HepG2 (cell line): ENCODE data around the gene SLC4A2. TPM values are rescaled to one million over a fixed set of nuclear protein-coding genes. Genes with fewer than 3 reads are reported as not detected.

Source experiments
- AHR ChIP-seq: IDR thresholded peaks from 2 replicates; pipeline ENCODE4 v1.6.1; 2018; ENCODE audit warnings: missing genetic modification reagents, missing compliant biosample characterization
- GPN1 ChIP-seq: sonication (generic); formaldehyde crosslinking; IDR thresholded peaks from 2 replicates; pipeline ENCODE4 v1.5.1; 2020; ENCODE audit warnings: missing genetic modification reagents, borderline replicate concordance
- HNRNPH1 ChIP-seq: fragments of 200-400 bp; formaldehyde crosslinking; optimal IDR thresholded peaks from 2 replicates; pipeline ENCODE3; 2017; ENCODE audit warnings: mild to moderate bottlenecking, low read depth, low read length
- MBNL3 ChIP-seq: fragments of 250-450 bp; sonication (Bioruptor Pico); conservative IDR thresholded peaks from 2 replicates; pipeline ENCODE4 v1.8.0; 2022; ENCODE audit warnings: mild to moderate bottlenecking, inconsistent platforms
- MXI1 ChIP-seq: IDR thresholded peaks from 3 replicates; pipeline ENCODE4 v1.6.1; 2012; ENCODE audit warnings: low read depth, low read length, inconsistent platforms, borderline replicate concordance
- NBN ChIP-seq: fragments of 450-650 bp; conservative IDR thresholded peaks from 2 replicates; pipeline ENCODE4 v1.6.1; 2017
- NCOA1 ChIP-seq: sonication (generic); formaldehyde crosslinking; IDR thresholded peaks from 2 replicates; pipeline ENCODE4 v1.9.0; 2021; ENCODE audit warnings: missing genetic modification reagents
- PITX1 ChIP-seq: sonication (generic); formaldehyde crosslinking; IDR thresholded peaks from 2 replicates; pipeline ENCODE4 v1.5.1; 2020; ENCODE audit warnings: mild to moderate bottlenecking, missing genetic modification reagents
- POLR2AphosphoS2 ChIP-seq: IDR thresholded peaks from 2 replicates; pipeline ENCODE4 v1.6.1; 2011; ENCODE audit warnings: low read depth, low read length, improper control_type of control experiment
- RBAK ChIP-seq: sonication (generic); formaldehyde crosslinking; IDR thresholded peaks from 2 replicates; pipeline ENCODE4 v1.5.1; 2020; ENCODE audit warnings: mild to moderate bottlenecking, missing genetic modification reagents
- RBM22 ChIP-seq: fragments of 200-400 bp; formaldehyde crosslinking; optimal IDR thresholded peaks from 2 replicates; pipeline ENCODE3; 2017; ENCODE audit warnings: mild to moderate bottlenecking, low read length, moderate library complexity
- RFX5 ChIP-seq: IDR thresholded peaks from 2 replicates; pipeline ENCODE4 v1.6.1; 2011; ENCODE audit warnings: low read depth, low read length, improper control_type of control experiment
- ZBTB49 ChIP-seq: sonication (generic); formaldehyde crosslinking; IDR thresholded peaks from 2 replicates; pipeline ENCODE4 v1.4.0; 2020; ENCODE audit warnings: missing genetic modification reagents, borderline replicate concordance
- ZIK1 ChIP-seq: sonication (generic); formaldehyde crosslinking; IDR thresholded peaks from 2 replicates; pipeline ENCODE4 v1.5.0; 2020; ENCODE audit warnings: mild to moderate bottlenecking, low read depth, missing genetic modification reagents, borderline replicate concordance
- ZNF224 ChIP-seq: sonication (generic); formaldehyde crosslinking; IDR thresholded peaks from 2 replicates; pipeline ENCODE4 v1.5.0; 2020; ENCODE audit warnings: mild to moderate bottlenecking, missing genetic modification reagents
- ZNF256 ChIP-seq: sonication (generic); formaldehyde crosslinking; conservative IDR thresholded peaks from 2 replicates; pipeline ENCODE4 v1.4.0; 2020; ENCODE audit warnings: missing genetic modification reagents
- ZNF260 ChIP-seq: sonication (generic); formaldehyde crosslinking; IDR thresholded peaks from 2 replicates; pipeline ENCODE4 v1.4.0; 2020; ENCODE audit warnings: missing genetic modification reagents, low read depth, mild to moderate bottlenecking, borderline replicate concordance
- ZNF441 ChIP-seq: sonication (generic); formaldehyde crosslinking; IDR thresholded peaks from 2 replicates; pipeline ENCODE4 v1.7.0; 2021; ENCODE audit warnings: missing genetic modification reagents, borderline replicate concordance
- ZNF543 ChIP-seq: sonication (generic); formaldehyde crosslinking; IDR thresholded peaks from 2 replicates; pipeline ENCODE4 v1.4.0; 2020; ENCODE audit warnings: mild to moderate bottlenecking, missing genetic modification reagents
- ZNF577 ChIP-seq: sonication (generic); formaldehyde crosslinking; IDR thresholded peaks from 2 replicates; pipeline ENCODE4 v1.4.0; 2020; ENCODE audit warnings: mild to moderate bottlenecking, low read depth, missing genetic modification reagents, borderline replicate concordance
- ZNF605 ChIP-seq: sonication (generic); formaldehyde crosslinking; IDR thresholded peaks from 2 replicates; pipeline ENCODE4 v1.8.0; 2022; ENCODE audit warnings: mild to moderate bottlenecking, missing genetic modification reagents
- ZNF672 ChIP-seq: sonication (generic); formaldehyde crosslinking; IDR thresholded peaks from 2 replicates; pipeline ENCODE4 v1.8.1; 2022; ENCODE audit warnings: missing genetic modification reagents
- ZNF678 ChIP-seq: sonication (generic); formaldehyde crosslinking; IDR thresholded peaks from 2 replicates; pipeline ENCODE4 v1.4.0; 2020; ENCODE audit warnings: mild to moderate bottlenecking, missing genetic modification reagents
- ZNF720 ChIP-seq: sonication (generic); formaldehyde crosslinking; IDR thresholded peaks from 2 replicates; pipeline ENCODE4 v1.4.0; 2020; ENCODE audit warnings: missing genetic modification reagents
- ZNF724P ChIP-seq: sonication (generic); formaldehyde crosslinking; IDR thresholded peaks from 2 replicates; pipeline ENCODE4 v1.8.0; 2022; ENCODE audit warnings: missing genetic modification reagents, borderline replicate concordance
- ZNF816 ChIP-seq: sonication (generic); formaldehyde crosslinking; IDR thresholded peaks from 2 replicates; pipeline ENCODE4 v1.8.0; 2022; ENCODE audit warnings: missing genetic modification reagents, mild to moderate bottlenecking, borderline replicate concordance
- ZSCAN25 ChIP-seq: sonication (generic); formaldehyde crosslinking; IDR thresholded peaks from 2 replicates; pipeline ENCODE4 v1.8.0; 2022; ENCODE audit warnings: mild to moderate bottlenecking, missing genetic modification reagents
- polyA plus RNA-seq, 8 experiments: library from polyadenylated mRNA; depleted of rRNA in 3 of 8; stranded (reverse) in 7 of 8; unstranded in 1 of 8; fragments of >200 nt; fragmentation: Illumina TruSeq in 4 of 8; extraction: Trizol in 4 of 8; gene quantifications; 2 replicates each; pipeline versions ENCODE4 v1.2.1 to v1.2.3, GENCODE V29; 2011 to 2016; ENCODE audit warnings: low read depth in 4 of 8, missing spikeins in 1 of 8, mixed read lengths in 1 of 8; ENCODE audit not compliant: insufficient read depth in 1 of 8
- total RNA-seq, 5 experiments: library from RNA; depleted of rRNA; stranded (reverse); fragments of >200 nt; fragmentation: Illumina TruSeq; extraction: Trizol; gene quantifications; 2 replicates each; pipeline ENCODE4 v1.2.3, GENCODE V29; 2016; ENCODE audit warnings: low read depth in 1 of 5
- TF ChIP-seq, protein P1 (sequence below): sonication (generic); formaldehyde crosslinking; IDR thresholded peaks from 2 replicates; pipeline ENCODE4 v1.4.0; 2020; ENCODE audit warnings: missing genetic modification reagents, mild to moderate bottlenecking, borderline replicate concordance
- TF ChIP-seq, protein P2 (sequence below): IDR thresholded peaks from 2 replicates; pipeline ENCODE4 v1.6.1; 2016

The SLC4A2 gene
- total and polyA plus RNA-seq, 2 of the 13 experiments (the other 11 are each of a cell fraction or from before 2014, with no cell fraction given): 51.9 to 73.4 TPM

DNA sequence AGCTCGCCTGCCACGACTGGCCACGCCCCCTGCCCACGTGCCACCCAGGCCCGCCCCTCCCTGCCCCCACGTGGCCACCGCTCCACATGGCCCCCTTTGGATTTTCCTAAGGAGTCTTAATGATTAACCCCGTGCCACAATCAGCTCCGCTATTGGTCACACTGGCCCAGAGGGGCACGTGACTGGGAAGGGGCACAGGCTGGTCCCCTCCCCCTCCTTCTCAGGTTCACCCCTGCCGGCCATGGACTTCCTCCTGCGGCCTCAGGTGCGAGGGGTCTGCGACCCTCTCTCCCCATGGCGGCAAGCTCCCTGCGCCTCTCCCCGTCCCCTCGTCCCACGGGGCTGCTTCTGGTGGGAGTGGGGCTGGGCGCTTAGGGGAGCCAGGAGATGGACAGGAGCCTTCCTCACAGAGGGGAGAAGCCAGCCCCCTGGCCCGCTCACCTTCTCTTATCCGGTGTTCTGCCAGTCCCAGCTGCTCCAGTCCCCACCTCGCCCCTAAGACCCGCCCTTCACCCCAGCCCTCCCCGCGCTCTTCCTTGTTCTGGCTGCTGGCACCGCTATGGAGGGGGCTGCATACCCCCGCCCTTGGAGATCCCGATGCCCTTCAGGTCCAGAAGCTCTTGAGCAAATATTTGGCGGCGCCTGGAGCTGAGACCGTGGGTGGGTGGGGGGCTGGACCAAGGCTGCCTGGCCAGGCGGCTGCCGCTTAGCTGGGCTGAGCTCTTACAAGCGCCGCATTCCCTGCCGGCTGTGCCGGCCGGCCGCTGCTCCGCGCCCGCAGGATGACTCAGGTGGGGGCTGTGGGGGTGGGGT lies 3.2 kb downstream of the SLC4A2 start (continued):
- TF ChIP-seq ZSCAN25 (CRISPR knock-in tag) (peak; percentile 97), ZNF260 (CRISPR knock-in tag) (no peak), ZIK1 (CRISPR knock-in tag) (no peak), ZNF543 (0 out of 2 replicates have a peak, but pooled peaks have one; percentile 48), MXI1 (peak; percentile 97; the same call in 2 of the 3 replicates), ZNF441 (CRISPR knock-in tag) (no peak), HNRNPH1 (no peak), NCOA1 (CRISPR knock-in tag) (no peak), AHR (CRISPR knock-in tag) (no peak), ZNF224 (CRISPR knock-in tag) (no peak), ZNF816 (CRISPR knock-in tag) (no peak), MBNL3 (CRISPR knock-in tag) (no peak), RBM22 (no peak), ZNF724P (CRISPR knock-in tag) (0 out of 2 replicates have a peak, but pooled peaks have one; percentile 26), GPN1 (CRISPR knock-in tag) (no peak), ZNF605 (CRISPR knock-in tag) (peak; percentile 73; the same call in 1 of the 2 replicates), POLR2AphosphoS2 (no peak), ZNF577 (CRISPR knock-in tag) (no peak), ZNF672 (CRISPR knock-in tag) (no peak), ZBTB49 (CRISPR knock-in tag) (no peak), ZNF256 (CRISPR knock-in tag) (no peak), ZNF720 (CRISPR knock-in tag) (no peak), RFX5 (no peak), RBAK (CRISPR knock-in tag) (no peak), ZNF678 (no peak), NBN (no peak), PITX1 (CRISPR knock-in tag) (0 out of 2 replicates have a peak, but pooled peaks have one; percentile 21)
- TF ChIP-seq, protein P1, sequence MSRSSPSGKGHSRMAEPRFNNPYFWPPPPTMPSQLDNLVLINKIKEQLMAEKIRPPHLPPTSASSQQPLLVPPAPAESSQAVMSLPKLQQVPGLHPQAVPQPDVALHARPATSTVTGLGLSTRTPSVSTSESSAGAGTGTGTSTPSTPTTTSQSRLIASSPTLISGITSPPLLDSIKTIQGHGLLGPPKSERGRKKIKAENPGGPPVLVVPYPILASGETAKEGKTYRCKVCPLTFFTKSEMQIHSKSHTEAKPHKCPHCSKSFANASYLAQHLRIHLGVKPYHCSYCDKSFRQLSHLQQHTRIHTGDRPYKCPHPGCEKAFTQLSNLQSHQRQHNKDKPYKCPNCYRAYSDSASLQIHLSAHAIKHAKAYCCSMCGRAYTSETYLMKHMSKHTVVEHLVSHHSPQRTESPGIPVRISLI (CRISPR knock-in tag): no peak
- TF ChIP-seq, protein P2, sequence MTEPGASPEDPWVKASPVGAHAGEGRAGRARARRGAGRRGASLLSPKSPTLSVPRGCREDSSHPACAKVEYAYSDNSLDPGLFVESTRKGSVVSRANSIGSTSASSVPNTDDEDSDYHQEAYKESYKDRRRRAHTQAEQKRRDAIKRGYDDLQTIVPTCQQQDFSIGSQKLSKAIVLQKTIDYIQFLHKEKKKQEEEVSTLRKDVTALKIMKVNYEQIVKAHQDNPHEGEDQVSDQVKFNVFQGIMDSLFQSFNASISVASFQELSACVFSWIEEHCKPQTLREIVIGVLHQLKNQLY: peak; percentile 91
